ENCODE results near the gene TJP2.
"Not testable (repeated sequence)": the region's sequence is repeated elsewhere in the genome, so short reads cannot be mapped to it uniquely, and the experiment has no call there.

TJP2 gene

DNA sequence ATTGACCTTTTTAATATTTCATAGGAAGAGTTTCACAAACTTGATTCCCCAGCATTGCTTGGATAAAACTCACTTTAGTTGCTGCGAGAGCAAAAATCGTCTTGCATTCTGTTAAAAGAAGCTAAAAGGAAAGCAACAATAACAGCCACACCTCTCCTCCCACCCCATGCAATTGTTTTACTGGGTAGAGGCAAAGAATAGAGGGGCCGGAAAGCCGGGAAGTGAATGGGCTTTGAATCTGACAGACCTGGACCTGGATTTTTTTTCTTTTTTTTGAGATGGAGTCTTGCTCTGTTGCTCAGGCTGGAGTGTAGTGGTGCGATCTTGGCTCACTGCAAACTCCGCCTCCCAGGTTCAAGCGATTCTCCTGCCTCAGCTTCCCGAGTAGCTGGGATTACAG is 9.5 kb upstream of the TJP2 start:
- DNase-seq: not testable (repeated sequence)

DNA sequence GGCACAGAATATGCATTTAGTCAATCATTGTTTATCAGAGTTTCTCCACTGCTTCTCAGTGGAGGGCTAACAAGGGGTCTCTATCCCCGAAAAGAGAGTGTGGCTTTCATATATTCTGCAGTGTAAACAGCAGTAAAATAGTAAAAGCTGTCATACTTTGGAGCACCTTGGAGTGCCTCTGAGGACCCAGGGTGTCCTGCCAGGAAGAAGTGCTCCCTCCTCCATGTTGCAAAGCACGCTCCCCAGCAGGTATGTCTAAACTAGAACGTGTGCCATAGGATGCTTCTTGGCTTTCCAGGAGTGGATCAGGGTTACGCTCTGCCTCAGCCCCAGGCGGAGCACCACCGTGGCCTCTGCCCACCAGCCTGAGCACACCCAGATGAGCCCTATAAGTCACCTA is 8.5 kb upstream of the TJP2 start:
- DNase-seq: no peak

DNA sequence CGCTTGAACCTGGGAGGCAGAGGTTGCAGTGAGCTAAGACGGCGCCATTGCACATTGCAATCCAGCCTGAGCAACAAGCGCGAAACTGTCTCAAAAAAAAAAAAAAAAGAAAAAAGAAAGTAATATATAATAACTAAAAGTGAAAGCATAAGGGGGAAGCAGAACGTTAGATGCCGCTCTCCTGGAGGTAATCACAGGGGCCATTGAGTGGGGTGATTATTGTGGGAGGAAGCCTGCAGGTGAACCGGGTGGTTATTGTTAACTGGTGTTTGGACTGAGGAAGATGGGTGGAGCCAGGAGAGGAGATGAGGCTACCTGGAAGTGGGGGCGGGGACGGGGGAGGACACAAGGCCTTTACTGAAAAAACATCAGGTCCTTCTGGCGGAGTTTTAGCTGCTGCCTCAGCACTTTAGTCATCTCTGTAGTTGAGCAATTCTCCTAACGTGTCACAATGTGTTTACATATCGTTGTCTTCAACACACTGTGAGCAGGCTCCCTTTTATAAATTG is 5.3 kb upstream of the TJP2 start:
- no peak for DNase-seq

DNA sequence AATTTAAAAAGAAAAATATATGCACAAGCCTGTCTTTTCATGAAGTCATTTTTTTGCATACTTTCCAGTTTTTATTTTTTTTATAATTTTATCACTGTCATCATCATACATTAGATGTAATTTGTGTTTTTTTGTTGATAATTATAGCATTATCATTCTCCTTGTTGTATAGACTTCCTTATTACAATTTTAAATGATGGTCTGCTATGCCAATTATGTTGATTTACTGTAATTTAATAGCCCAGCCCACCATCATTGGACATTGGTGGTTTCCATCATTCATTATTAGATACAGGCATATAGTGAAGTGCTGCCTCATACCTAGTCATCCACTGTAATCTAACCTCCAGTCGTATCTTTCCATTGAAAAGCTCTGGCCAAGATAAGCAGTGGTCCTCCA is 3.8 kb upstream of the TJP2 start:
- no peak for DNase-seq

DNA sequence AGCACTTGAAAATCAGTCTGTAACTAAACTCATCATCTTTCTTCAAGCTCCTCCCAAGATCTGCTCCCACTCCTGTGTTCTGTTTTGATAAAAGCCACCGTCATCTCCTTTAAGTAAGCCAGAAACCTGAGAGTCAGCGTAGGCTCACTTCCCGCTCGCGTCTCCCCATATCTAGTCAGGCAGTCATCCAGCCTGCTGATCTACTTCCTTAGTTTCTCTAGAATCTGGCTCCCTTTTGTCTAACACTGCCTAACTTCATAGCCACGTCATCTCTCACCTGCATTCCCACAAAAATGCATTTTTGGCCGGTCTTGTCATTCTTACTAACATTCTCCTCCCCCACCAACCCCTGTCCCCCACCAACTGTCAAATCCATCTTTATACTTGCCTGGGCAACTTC is 3.0 kb upstream of the TJP2 start:
- no peak for DNase-seq

DNA sequence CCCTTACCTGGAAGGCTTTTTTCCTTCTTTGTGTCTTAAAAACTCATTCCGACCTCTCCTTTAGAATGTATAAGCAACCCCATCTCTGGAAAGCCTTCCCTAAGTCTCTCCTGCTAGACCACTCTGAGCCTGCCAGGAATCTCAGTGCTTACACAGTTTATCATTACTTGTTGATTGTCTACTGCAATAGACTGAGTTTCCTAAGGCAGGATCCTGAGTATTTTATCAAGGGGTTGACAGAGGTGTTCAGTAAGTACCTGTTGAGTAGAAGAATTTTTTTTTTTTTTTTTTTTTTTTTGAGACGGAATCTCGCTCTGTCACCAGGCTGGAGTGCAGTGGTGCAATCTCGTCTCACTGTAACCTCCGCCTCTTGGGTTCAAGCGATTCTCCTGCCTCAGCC is 2.6 kb upstream of the TJP2 start:
- no peak for DNase-seq

DNA sequence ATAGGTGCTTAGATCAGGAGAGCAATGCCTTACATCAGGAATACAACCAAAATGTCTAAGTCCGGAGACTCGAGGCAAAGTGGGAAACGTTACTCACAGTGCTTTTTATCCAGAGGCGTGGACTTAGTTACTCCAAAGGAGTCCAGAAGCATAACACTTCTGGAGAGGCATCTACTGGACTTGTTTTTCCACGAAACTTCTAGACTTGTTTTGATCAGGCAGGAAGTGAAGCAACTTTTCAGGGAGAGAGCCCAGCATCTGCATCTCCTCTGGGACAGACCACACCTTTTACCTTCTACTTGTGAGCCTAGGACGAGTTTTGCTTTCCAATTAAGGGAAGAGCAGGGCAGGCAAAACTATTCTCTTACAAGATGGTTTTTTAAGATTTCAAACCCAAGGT is 1.2 kb upstream of the TJP2 start:
- DNase-seq: no peak

DNA sequence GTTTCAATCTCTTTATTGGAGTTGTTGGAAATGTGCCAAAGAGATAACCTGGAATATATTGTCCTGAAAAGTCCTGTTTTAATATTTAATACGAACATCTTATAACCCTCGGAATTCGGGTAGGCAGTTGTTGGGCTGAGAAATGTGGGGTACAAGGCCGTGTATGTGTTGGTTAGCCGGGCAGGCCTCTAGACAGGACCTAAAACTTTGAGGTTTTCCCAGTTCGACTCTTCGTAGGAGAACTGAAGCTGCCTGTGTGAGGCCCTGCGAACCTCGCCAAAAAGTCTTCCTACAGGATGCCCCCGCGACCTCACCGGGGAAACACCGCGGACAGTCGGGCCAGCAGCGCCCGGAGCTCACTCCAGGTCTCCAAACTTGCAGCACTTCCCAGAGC is 583 bp upstream of the TJP2 start:
- DNase-seq: no peak

DNA sequence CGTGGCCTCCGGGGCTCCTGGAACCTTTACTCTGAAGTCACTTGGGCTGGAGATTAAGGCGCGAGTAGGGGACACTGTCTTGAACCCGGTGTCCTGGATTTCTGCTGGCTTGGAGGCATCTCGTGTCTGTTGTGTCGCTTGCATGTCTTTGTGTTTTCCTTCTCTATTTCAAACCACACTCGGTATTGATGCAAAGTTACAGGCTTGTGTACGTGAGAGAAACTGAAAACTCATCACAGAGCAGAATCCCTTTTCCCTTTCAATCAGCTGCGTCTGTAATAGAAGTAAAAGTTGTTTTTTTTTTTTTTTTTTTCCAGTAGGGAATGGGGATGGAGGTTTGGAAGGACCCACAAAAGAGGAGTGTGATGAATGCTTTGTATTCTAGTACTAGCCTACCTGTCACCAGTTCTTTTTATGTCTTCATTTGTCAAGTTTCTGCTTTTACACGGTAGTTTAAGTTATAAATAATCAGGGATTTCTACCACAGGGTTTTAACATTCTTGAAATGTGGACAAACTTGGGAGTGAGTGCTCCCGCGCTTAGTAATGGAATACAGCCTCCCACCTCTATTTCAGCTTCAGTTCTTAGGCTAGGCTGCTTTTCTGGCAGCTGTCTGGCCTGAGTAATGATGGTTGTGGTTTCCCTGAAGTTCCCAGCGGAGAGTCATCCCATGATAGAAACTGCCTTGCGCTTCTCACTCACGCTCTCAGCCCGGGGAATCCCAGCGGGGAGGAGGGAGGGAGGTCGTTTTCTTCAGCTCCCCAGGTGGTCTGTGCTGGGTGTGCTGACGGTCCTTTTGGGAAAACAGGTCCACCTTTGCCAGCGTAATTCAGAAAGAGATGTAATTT is 763 bp downstream of the TJP2 start:
- peak; percentile 99 for DNase-seq

DNA sequence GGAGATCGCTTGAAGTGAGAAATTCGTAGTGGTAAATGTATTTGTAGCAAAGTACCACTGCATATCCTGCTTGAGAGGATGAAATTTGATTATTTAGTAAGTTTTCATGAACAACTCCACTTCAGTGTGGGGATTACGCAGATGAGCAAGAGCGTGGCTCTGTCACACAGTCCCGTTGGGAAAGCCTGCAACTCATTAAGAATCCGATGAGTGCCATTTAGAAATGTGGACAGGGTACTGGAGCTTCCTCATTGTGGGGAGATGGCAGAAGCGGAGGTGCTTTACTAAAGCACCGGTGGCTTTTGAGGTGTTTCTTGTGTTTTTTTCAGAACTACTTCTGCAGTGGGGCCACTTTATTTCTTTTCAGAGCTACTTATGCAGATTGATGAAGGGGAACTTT is 1.4 kb downstream of the TJP2 start:
- no peak for DNase-seq

DNA sequence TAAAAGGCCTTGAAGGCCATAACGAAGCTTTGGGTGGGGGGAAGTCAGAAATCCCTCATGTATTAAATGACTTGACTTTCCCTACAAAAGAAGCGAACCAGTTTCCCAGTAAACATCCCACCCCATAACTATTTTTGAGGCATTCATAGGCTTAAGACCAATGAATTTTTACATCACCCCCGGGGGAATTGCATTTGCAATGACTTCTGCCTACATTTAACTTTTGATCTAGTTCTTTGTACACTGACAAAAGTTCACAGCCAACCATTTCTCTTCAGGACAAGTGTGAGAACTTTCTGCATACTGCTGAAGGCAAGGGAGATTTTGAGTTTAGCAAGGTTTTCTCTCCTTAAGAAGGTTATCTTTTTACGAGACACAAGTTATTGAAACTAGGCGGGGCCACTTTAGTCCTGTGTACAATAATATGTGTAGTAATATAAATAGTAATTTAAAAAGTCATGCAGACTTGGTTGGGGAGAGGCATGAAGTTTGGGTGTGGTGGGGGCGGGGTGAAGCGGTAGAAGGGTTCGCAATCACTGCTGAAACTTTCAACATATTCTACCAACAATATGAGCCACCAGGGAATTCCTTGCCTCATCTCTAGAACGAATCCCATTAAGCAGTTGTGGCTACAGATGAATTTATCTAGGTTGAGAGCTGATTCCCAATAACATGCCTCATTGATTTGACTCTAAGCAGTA is 2.5 kb downstream of the TJP2 start:
- DNase-seq: no peak

DNA sequence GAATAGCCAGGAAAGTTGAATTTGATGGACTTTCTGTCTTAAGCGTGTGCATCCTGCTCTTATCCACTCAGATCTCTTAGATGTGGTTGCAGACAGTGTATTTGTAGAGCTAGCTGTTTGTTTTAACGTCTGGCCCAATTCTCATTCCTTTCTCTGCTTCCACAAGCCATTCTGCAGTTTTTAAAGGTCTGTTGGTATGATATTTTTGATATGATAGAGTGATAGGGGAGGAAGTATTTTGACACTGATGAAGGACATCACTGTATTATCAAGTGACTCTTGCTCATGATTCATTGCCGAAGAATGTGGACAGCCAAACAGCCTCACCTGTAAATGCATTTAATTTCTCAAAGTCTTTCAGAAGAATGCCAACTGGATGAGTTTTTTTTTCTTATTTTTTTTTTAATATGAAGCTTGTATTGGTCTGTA is 4.5 kb downstream of the TJP2 start:
- no peak for DNase-seq

DNA sequence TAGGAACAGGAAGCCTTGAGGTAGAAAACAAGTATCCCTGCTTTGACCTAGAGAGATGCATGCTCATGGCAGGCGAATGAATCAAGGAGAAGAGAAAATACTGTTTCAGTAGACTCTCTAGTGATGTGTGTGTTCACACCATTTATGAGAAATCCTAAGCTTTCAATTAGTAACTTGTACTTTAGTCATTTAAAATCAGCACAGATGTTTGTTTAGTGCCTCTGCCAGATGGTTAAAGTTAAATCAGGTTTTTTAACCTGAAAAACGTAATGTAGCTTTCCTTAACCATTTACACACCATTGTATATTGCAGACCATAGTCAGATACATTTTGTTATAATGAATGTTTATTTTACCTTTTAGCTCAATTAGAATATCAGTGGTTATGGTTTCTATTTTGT is 5.0 kb downstream of the TJP2 start:
- DNase-seq: no peak

DNA sequence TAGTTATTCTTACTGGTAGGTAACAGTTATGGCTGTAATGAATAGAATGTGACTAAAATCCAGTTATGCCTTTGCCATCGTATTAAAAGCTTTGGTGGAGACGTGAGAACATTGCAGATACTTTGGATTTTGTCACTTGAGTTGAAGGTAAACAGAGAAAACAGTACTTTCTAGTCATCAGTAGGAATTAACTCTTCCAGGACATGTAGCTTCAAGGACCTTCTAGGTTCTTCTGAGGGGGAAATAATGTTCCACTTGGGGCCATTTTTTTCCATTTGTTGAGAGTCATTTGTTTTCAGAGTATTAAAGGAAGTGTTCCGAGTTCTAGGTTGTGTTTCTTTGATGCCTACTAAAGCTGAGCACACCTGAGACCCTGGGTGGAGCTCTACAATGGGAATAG is 6.1 kb downstream of the TJP2 start:
- no peak for DNase-seq

DNA sequence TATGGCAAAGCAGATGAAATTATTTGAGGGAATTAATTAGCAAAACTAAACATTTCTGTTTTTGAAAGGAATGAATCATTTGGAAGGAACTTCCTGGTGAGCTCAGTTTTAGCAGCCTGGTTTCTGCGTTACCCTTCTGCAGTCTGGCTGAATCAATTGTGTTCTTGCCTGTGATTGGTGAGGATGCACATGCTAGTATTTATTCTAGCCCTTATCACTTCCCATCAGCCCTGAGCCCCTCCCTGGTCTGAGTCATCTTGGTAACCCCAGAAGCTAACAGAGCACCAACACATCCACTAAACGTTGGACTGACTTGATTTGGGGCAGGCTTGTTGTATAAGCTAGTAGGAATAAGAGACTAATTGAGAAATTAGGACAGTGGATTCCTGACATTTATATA is 6.6 kb downstream of the TJP2 start:
- peak; percentile 94 for DNase-seq

DNA sequence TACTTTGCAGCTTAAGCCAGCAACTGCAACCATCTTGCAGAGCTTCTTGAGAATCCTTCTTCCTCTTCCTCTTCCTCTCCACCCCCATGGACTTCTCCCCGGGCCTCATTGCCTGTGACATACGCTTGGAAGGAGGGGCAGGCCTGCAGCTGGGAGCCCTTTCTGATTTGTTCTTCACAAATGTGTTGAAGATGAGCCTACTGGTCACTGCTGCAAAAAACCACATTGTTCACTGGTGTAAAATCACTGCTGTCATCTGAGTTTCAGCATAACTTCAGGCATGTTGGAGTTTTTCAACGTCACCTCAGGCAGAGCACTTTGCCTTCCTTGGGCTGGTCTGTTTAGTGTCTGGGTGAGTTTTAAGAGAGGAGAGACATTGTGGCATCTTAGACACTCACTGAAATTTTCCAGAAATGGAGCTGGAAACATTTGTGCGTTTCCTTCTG is 7.9 kb downstream of the TJP2 start:
- no peak for DNase-seq

DNA sequence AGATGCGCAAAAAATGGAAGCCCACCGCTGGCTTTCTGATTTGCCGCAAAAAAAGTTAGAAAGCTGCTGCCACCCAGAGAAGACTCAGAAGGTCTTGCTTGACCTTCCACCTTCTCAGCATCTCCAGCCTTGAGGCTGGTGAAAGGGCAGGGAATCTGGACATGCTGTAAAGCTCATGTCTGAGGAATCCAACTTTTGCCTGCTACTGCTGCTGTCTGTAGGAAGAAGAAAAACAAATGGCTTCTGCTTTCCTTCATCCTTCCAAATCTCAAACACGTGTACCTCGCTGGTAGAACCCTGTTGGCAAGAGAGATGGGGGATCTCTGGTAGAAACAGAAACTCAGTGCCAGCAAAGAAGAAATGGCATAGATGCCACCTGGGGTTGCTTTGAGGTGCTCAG is 10.2 kb downstream of the TJP2 start:
- DNase-seq: no peak

DNA sequence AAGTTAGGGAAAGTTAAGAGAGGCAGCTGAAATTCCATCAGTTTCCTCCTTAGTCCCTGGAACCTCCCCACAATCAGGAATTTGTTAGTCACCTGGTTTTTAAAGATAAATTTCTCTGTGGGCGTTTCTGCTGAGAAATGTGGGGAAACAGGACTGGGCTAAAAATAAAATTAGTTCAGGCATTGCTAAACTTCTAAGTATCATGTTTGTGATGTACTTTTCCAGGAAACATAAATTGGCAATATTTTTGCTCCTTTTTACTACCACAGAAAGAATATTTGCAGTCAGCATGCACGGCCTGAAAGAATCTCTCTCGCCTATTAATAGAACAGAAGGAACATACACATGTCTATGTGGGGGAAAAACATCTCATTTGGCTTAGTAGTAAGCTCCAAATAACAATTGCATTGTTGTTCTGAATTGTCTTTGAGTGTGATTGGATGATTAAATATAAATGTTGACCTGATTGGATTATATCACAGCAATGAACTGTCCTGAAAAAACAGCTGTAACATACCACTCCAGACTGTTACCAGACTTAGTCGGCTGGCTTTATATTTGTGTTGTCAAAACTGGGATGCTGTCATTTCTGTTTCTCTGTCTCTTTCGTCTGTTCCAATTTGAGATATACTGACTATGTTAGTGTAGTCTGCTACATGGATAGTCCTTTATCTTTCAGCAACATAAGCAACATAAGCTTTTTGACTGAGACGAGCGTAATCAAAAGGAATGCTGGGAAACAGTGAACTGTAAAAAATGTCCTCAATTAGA is 12.9 kb downstream of the TJP2 start:
- DNase-seq: peak; percentile 45

DNA sequence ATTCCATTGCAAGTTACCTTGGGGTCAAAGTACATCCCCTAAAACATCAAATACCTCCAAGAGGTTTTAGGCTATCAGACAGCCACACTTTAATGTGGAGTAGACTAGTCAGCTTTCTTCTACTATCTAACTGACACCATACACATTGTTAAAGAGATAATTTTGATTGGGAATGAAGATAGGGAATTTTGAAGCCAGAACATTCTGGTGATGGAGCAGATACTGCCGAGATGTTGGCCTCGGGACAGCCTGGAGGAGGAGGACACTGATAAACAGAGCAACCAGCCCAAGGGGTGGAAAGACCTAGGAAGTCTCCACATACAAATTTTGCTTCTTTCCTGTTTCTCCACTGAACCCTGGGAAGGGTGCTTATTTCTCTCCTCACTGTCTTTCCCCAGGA is 14.9 kb downstream of the TJP2 start:
- DNase-seq: no peak

DNA sequence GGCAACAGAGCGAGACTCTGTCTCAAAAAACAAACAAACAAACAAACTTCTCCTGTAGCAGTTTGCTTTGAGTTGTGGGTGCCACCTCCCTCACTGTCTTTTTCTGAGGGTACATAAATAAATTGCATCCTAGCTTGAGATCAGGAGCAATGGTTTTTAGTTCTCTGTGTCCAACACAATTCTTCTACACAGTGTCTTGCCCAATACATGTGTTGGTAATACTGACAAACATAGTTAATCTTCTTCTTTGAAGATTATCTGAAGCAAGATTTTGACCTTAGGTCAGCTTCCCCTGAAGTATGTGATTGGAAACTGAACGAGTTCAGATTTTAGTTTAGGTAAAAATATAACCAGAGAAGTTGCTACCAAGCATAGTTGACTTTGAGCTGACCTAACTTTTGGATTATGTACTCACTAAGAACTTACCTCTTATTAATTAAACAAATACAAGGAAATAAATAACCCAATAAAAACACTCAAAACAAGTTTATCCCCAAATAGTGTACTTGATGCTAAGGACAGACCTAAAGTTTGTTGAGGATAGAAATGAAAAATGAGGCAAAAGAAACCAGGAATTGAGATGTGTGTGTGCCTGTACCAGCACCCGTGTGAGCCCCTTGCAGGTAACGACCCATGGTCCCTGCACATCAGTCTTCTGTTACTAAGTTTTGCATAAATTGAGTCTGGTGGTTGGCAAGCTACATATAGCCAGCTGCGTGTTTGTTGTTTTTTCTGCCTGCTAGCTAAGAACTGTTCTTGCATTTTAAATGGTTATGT is 16.2 kb downstream of the TJP2 start:
- no peak for DNase-seq

DNA sequence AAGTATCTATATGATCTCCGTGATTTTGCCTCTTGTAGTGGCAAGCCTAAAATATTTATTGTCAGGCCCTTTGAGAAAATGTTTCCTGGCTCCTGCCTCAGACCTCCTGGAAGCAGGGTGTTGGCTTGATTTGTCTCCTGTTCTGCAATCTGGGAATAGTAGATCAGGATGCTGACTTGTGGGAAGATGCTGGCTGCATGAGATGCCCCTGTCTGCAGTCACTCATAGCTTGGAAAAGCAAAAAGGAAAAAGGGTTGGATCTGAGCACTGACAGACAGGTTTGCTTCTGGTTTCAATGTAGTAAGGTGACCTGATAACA is 16.7 kb downstream of the TJP2 start:
- DNase-seq: no peak

DNA sequence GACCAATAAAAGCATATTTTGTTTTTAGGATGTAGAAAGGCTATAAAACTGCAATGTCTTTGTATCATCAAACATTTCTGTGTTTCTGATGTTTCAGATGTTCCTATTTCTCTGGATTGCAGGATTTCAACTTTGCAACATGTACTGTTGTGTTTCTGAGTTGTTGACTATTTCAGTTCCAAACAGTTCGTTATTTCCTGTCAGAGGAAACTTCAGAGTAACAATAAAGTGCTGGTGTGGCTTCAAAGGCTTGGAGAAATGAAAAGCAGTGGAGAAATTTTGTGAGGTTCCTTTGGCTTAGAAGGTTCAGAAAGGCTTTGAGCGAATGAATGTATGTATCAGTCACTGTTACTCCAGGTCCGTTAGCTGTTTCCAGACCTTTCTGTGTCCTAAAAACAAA is 17.2 kb downstream of the TJP2 start:
- DNase-seq: no peak

DNA sequence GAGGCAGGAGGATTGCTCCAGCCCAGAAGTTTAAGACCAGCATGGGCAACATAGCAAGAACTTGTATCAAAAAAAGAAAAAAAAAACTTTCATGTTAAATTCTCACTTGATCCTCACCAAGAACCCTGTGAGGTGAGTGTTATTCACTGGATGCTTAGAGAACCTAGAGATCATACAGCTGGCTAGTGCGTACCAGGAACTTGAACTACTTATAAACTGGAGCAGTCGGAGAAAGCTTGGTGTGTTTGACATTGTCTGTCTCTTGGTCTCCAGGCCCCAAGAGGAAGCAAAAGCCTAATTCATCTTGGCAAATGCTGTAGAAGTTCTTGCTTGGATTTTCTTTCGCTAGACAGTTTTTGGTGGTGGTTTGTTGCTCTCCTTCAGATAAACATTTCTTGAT is 18.1 kb downstream of the TJP2 start:
- no peak for DNase-seq

Data from fibroblast of upper back skin (primary cell).